H9 (cell line): ENCODE results near the gene HOXA7. TPM values are rescaled to one million over a fixed set of nuclear protein-coding genes. Genes with fewer than 3 reads are reported as not detected.

Experiments
- DNase-seq: peaks from one replicate; pipeline ENCODE4 v3.0.0-alpha.2; 2017
- H2AFZ ChIP-seq: one replicate; pipeline ENCODE4 v1.6.1; 2013; ENCODE audit warnings: mild to moderate bottlenecking, low read length, control low read depth, moderate library complexity
- H2AK5ac ChIP-seq: 2 replicates; pipeline ENCODE4 v1.6.1; 2013; ENCODE audit warnings: low read length, control low read depth, mixed read lengths; ENCODE audit not compliant: insufficient read length
- H2BK120ac ChIP-seq: one replicate; pipeline ENCODE4 v1.6.1; 2013; ENCODE audit warnings: low read depth, mild to moderate bottlenecking, low read length, control low read depth, inconsistent platforms; ENCODE audit not compliant: poor library complexity, severe bottlenecking
- H2BK12ac ChIP-seq: 2 replicates; pipeline ENCODE4 v1.6.1; 2013; ENCODE audit warnings: low read length, control low read depth, mixed read lengths, low read depth; ENCODE audit not compliant: insufficient read length
- H2BK15ac ChIP-seq: 2 replicates; pipeline ENCODE4 v1.6.1; 2013; ENCODE audit warnings: low read depth, low read length, control low read depth
- H2BK20ac ChIP-seq: one replicate; pipeline ENCODE4 v1.6.1; 2013; ENCODE audit warnings: low read depth, mild to moderate bottlenecking, low read length, control low read depth, inconsistent platforms; ENCODE audit not compliant: poor library complexity, severe bottlenecking
- H2BK5ac ChIP-seq: 2 replicates; pipeline ENCODE4 v1.6.1; 2013; ENCODE audit warnings: low read length, control low read depth, mixed read lengths; ENCODE audit not compliant: insufficient read length
- H3K14ac ChIP-seq: 2 replicates; pipeline ENCODE4 v1.6.1; 2013; ENCODE audit warnings: low read length, control low read depth; ENCODE audit not compliant: insufficient read depth
- H3K18ac ChIP-seq: 2 replicates; pipeline ENCODE4 v1.6.1; 2013; ENCODE audit warnings: low read depth, mild to moderate bottlenecking, mixed read lengths, low read length, control low read depth; ENCODE audit not compliant: insufficient read length
- H3K23ac ChIP-seq: 2 replicates; pipeline ENCODE4 v1.6.1; 2013; ENCODE audit warnings: low read length, control low read depth, mixed read lengths, low read depth; ENCODE audit not compliant: insufficient read length
- H3K23me2 ChIP-seq: 2 replicates; pipeline ENCODE4 v1.6.1; 2013; ENCODE audit warnings: low read depth, mild to moderate bottlenecking, mixed read lengths, low read length, control low read depth; ENCODE audit not compliant: insufficient read length, poor library complexity, severe bottlenecking
- H3K27ac ChIP-seq: 2 replicates; pipeline ENCODE4 v1.5.1; 2013; ENCODE audit warnings: low read length, control low read depth, mixed read lengths, low read depth; ENCODE audit not compliant: insufficient read length
- H3K27me3 ChIP-seq: 2 replicates; pipeline ENCODE4 v1.6.1; 2013; ENCODE audit warnings: low read length, control low read depth, inconsistent platforms; ENCODE audit not compliant: insufficient read depth
- H3K4ac ChIP-seq: 2 replicates; pipeline ENCODE4 v1.6.1; 2013; ENCODE audit warnings: low read depth, mild to moderate bottlenecking, control low read depth, inconsistent platforms, low read length, moderate library complexity
- H3K4me1 ChIP-seq: 2 replicates; pipeline ENCODE4 v1.6.1; 2013; ENCODE audit warnings: low read length, control low read depth, inconsistent platforms; ENCODE audit not compliant: insufficient read depth
- H3K4me2 ChIP-seq: 2 replicates; pipeline ENCODE4 v1.6.1; 2013; ENCODE audit warnings: low read length, control low read depth, mixed read lengths; ENCODE audit not compliant: insufficient read length, insufficient read depth
- H3K56ac ChIP-seq: 2 replicates; pipeline ENCODE4 v1.6.1; 2013; ENCODE audit warnings: low read depth, mild to moderate bottlenecking, mixed read lengths, low read length, control low read depth; ENCODE audit not compliant: insufficient read length
- H3K79me1 ChIP-seq: 2 replicates; pipeline ENCODE4 v1.6.1; 2013; ENCODE audit warnings: low read depth, mild to moderate bottlenecking, moderate library complexity, low read length, control low read depth, inconsistent platforms; ENCODE audit not compliant: insufficient read depth, poor library complexity, severe bottlenecking
- H3K79me2 ChIP-seq: 2 replicates; pipeline ENCODE4 v1.6.1; 2013; ENCODE audit warnings: low read length, control low read depth, inconsistent platforms; ENCODE audit not compliant: insufficient read depth
- H3K9ac ChIP-seq: 2 replicates; pipeline ENCODE4 v1.6.1; 2013; ENCODE audit warnings: low read length, control low read depth, mixed read lengths; ENCODE audit not compliant: insufficient read length; ENCODE audit errors: extremely low read depth
- H3K9me3 ChIP-seq: one replicate; pipeline ENCODE4 v1.6.1; 2013; ENCODE audit warnings: low read depth, low read length, inconsistent platforms; ENCODE audit not compliant: control insufficient read depth
- H3T11ph ChIP-seq: one replicate; pipeline ENCODE4 v1.6.1; 2013; ENCODE audit warnings: mild to moderate bottlenecking, low read length, control low read depth, inconsistent platforms
- H4K20me1 ChIP-seq: one replicate; pipeline ENCODE4 v1.6.1; 2013; ENCODE audit not compliant: control insufficient read depth, insufficient read length, insufficient read depth
- H4K5ac ChIP-seq: 2 replicates; pipeline ENCODE4 v1.6.1; 2013; ENCODE audit warnings: low read depth, mild to moderate bottlenecking, mixed read lengths, low read length, control low read depth; ENCODE audit not compliant: insufficient read length
- H4K8ac ChIP-seq: replicated peaks from 2 replicates; pipeline ENCODE4 v1.6.1; 2013; ENCODE audit warnings: low read length, control low read depth, mixed read lengths, low read depth; ENCODE audit not compliant: insufficient read length
- H4K91ac ChIP-seq: 2 replicates; pipeline ENCODE4 v1.6.1; 2013; ENCODE audit warnings: low read depth, mild to moderate bottlenecking, moderate library complexity, mixed read lengths, low read length, control low read depth; ENCODE audit not compliant: insufficient read length
- H3K27ac Mint-ChIP-seq, 3 experiments: 2 replicates in 2 of 3; 3 replicates in 1 of 3; pipeline ENCODE4 v1.8.0; 2020 to 2021; ENCODE audit warnings: mixed read lengths in 3 of 3, mild to moderate bottlenecking in 1 of 3, moderate library complexity in 1 of 3
- H3K27me3 Mint-ChIP-seq: 2 replicates; pipeline ENCODE4 v1.8.0; 2021; ENCODE audit warnings: low read depth, mild to moderate bottlenecking, moderate library complexity, mixed read lengths
- H3K36me3 Mint-ChIP-seq, 3 experiments: 2 replicates in 2 of 3; 3 replicates in 1 of 3; pipeline ENCODE4 v1.8.0; 2020 to 2021; ENCODE audit warnings: low read depth in 3 of 3, mixed read lengths in 3 of 3; ENCODE audit not compliant: insufficient read depth in 1 of 3
- H3K4me1 Mint-ChIP-seq, 2 experiments: 2 replicates each; pipeline ENCODE4 v1.8.0; 2020; ENCODE audit warnings: mixed read lengths in 2 of 2
- H3K4me3 Mint-ChIP-seq, 2 experiments: 2 replicates in 1 of 2; 3 replicates in 1 of 2; pipeline ENCODE4 v1.8.0; 2020 to 2021; ENCODE audit warnings: mild to moderate bottlenecking in 2 of 2, mixed read lengths in 2 of 2, moderate library complexity in 1 of 2
- H3K9me3 Mint-ChIP-seq, 2 experiments: 2 replicates in 1 of 2; 3 replicates in 1 of 2; pipeline ENCODE4 v1.8.0; 2020; ENCODE audit warnings: mild to moderate bottlenecking in 2 of 2, mixed read lengths in 2 of 2, moderate library complexity in 1 of 2
- CTCF ChIP-seq: fragments of 200-600 bp; sonication (generic); conservative IDR thresholded peaks from 3 replicates; pipeline ENCODE4 v1.8.0; 2021; ENCODE audit warnings: antibody characterized with exemption, mild to moderate bottlenecking
- WGBS: extraction: QIAGEN DNeasy Blood & Tissue Kit; methylation state at CpG from one replicate; pipeline ENCODE4 v1.1.7; 2013; ENCODE audit warnings: missing lambda C conversion rate, low lambda C conversion rate, mixed read lengths; ENCODE audit not compliant: insufficient read length; ENCODE audit errors: extremely low coverage; 5-methylcytosine and 5-hydroxymethylcytosine counted together
- total RNA-seq: library from RNA; stranded (reverse); gene quantifications from 2 replicates; pipeline ENCODE4 v1.2.1, GENCODE V29; 2021

Gene HOXA7
- total RNA-seq, 1 experiment from 2014 or later: not detected

GRCh38 chr7:27162561-27163287 lies 6.2 kb upstream of the HOXA7 start:
- Histone ChIP-seq H2BK12ac (no peak overlapping the region), H3K27me3 (peaks cover 97% of the 10 kb centered on the region), H3K79me1 (no peaks in the 10 kb centered on the region), H4K91ac (no peak overlapping the region), H4K8ac (no peak overlapping the region), H2BK20ac (no peak overlapping the region), H2BK5ac (no peak overlapping the region), H2BK120ac (no peak overlapping the region), H3K4ac (no peak overlapping the region), H4K5ac (no peak overlapping the region), H3K18ac (no peak overlapping the region), H3K4me1 (no peaks in the 10 kb centered on the region), H2AFZ (no peak overlapping the region), H3K9ac (no peak overlapping the region), H3T11ph (no peak overlapping the region), H3K23ac (no peak overlapping the region), H2BK15ac (no peak overlapping the region), H3K79me2 (no peaks in the 10 kb centered on the region), H3K14ac (no peak overlapping the region), H3K4me2 (no peak overlapping the region), H3K27ac (no peak overlapping the region), H3K56ac (no peak overlapping the region), H3K9me3 (no peaks in the 10 kb centered on the region), H2AK5ac (no peak overlapping the region), H4K20me1 (no peaks in the 10 kb centered on the region), H3K23me2 (no peaks in the 10 kb centered on the region)
- peaks cover 7 to 13% of the 10 kb centered on the region in 2 experiments for H3K9me3 Mint-ChIP-seq
- H3K4me1 Mint-ChIP-seq: peaks cover 0 to 12% of the 10 kb centered on the region in 2 experiments; a peak in 3 of 4 replicates
- no peak overlapping the region for H3K27ac Mint-ChIP-seq
- no peak for TF ChIP-seq CTCF
- H3K27me3 Mint-ChIP-seq: peaks cover 98% of the 10 kb centered on the region
- H3K36me3 Mint-ChIP-seq: no peaks in the 10 kb centered on the region; a peak in 1 of 7 replicates
- no peak for DNase-seq
- no peak overlapping the region for H3K4me3 Mint-ChIP-seq
- no CpG with 5 or more reads among the region's 7 CpGs for WGBS
